Ramos (cell line): ENCODE results near the gene PLG.
"Not testable (repeated sequence)": the region's sequence is repeated elsewhere in the genome, so short reads cannot be mapped to it uniquely, and the experiment has no call there.

Experiments
- in situ Hi-C: fragments of 300-500 bp; cut with MboI; formaldehyde crosslinking; loops from one replicate; pipeline ENCODE4 v1.14.3; 2022; ENCODE audit warnings: low sequenced_read_pairs; ENCODE audit not compliant: unreplicated experiment

The PLG gene

DNA sequence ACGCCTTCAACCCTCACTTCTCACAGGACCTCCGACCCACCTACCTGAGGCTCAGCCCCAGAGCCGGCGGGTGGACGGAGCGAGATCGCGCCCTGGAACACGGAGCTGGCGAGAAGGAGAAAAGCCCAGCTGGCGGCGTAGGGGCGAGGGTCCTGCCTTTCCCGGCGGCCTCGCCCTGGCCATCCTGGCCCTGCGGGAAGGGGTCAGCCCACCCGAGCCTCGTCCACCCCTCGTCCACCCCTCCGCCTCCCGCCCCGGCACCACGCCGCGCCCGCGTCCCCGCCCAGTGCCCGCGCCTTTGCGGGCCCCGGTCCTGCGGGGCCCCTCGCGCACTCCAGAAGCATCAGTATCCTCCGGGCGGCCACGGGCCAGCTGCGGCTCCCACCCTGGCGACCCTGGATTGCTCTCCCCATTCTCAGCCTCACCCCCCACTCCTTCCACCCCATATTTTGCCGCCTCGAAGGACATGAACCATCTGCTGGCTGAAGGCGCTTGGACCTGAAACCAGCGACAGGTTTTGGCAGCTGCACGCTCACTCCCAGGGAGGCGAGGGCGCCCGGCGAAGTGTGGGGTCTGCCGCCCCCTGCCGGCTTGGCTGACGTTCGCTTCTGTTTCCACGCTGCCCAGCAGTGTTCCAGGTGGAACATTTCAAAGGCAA, 65.1 kb downstream of the PLG start:
- in situ Hi-C loops, result loop anchor here (5.0 kb wide), 1 partner anchor 35 kb away; no protein-coding TSS in a partner anchor

DNA sequence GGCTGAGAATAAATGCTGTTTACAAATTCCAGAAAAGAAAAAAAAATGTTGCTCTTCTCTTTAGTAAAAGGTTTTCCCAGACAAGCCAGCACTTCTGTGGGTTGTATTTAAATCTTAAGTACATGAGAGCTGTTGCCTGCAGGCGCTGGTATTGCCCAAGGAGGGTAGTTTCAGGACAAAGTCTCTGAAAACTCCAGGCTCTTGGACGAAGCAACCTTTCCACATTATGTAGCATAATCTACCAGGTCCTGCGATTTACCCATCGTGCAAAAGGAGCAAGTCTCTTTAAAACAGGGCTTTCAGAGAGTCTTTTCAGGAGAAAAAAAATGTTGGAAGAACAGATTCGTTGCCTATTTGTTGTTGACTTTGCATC, 65.6 kb downstream of the PLG start:
- in situ Hi-C loops, result loop anchor here (5.0 kb wide), 1 partner anchor 35 kb away; no protein-coding TSS in a partner anchor

DNA sequence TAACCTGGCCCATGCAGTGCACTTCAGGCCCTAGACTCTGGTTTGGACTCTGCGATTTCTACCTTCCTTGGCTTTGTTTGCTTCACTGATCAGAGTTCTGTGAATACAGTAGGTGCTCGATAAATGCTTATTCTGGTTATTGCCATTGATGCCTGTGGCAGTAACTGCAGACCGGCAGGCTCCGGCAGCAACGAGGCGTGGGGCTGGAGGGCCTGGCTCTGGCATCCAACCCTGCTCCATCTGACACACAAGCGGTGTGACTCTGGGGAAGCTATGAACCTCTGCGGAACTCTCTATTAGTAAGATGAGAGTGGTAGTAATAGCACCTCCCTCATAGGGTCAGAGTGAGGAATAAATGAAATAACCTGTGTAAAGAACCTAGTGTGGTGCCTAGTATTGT, 66.1 kb downstream of the PLG start:
- in situ Hi-C loops, result loop anchor here (5.0 kb wide), 1 partner anchor 36 kb away; no protein-coding TSS in a partner anchor

DNA sequence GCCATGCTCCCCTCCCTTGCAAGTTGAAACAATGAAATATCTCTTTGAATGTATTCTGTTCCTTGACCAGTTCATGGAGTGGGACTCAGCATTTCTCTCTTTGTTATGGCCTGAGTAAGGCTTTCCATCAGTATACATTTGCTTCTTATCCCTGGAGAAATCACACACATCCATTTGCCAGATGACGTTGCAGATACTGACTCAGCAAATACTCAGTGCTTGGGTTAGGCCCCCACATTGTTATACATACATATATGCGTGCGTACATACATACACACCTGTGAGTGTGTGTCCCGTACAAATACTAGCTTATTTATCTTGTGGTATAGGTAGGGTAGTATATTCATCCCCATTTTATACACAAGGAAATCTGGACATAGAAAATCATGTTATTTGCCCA, 72.4 kb downstream of the PLG start:
- in situ Hi-C loops, result no loop called here

DNA sequence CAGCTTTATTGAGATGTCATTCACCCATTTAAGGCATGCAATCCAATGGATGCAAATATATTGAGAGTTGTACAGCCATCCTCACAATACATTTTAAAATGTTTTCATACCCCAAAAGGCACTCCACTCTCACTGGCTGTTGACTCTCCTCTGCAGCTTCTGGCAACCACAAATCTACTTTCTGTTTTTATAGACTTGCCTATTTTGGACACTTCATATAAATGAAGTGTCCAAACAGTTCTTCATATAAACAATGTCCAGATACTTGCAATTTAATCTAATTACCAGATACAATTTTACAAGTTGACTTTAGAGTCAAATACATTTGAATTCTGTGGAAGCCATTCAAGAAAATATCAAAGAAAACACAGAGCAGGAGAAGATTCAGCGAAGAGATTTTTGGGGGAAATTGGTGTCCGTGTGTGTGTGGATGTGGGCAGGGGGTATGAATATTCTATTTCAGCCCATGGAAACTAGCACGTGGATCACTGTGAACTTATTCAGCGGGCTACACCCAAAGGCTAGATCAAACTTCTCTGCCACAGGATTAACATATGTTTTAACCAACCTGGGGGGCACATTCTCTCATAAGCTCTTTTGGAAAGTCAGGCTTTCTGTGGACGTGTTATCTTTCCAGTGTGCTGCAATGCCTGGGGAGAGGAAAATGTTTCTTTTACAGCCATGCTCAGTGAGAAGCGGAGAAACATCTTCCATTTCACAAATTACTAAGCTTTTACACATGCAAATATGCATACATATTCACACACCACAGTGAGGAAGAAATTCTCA, 73.9 kb downstream of the PLG start:
- in situ Hi-C loops, result no loop called here

DNA sequence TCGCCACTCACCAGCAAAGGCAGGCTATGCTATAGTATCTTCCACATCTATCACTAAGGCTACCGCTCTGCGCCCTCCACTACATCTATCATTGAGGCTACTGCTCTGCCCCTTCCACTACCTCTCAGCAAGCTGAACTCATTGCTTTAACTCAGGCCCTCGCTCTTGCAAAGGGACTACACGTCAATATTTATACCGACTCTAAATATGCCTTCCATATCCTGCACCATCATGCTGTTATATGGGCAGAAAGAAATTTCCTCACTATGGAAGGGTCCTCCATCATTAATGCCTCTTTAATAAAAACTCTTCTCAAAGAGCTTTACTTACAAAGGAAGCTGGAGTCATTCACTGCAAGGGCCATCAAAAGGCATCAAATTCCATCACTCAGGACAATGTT, 77.1 kb downstream of the PLG start:
- in situ Hi-C loops, result not testable (repeated sequence)

DNA sequence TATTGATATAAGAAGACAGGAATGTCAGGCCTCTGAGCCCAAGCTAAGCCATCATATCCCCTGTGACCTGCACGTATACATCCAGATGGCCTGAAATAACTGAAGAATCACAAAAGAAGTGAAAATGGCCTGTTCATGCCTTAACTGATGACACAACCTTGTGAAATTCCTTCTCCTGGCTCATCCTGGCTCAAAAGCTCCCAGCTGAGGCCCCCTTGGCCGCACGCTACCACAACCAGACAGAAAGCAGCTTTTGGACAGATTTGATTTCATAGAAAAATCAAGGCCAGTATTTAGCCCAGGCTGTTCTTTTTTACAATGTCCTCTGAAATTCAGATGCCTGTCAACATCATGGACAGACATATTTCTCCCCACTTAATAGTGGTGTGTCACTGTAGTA, 78.6 kb downstream of the PLG start:
- in situ Hi-C loops, result not testable (repeated sequence)

DNA sequence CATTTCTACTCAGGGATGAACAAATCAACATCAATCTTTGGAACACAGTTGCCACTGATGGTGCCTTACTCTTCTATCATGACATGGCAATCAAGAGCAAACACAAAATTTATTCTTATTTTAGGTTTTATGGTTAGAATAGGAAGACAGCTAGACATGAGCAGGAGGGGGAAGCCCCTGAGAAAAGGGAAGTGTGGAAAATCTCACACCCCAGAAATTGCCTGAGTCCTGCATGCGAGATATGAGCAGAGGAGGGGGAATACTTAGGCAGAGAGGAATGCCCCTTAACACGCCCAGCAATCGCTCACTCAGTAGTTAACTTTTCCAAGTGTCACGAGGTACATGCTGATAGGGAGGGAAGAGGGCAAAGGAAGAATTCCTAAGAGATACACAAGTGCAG, 79.3 kb downstream of the PLG start:
- in situ Hi-C loops, result no loop called here

DNA sequence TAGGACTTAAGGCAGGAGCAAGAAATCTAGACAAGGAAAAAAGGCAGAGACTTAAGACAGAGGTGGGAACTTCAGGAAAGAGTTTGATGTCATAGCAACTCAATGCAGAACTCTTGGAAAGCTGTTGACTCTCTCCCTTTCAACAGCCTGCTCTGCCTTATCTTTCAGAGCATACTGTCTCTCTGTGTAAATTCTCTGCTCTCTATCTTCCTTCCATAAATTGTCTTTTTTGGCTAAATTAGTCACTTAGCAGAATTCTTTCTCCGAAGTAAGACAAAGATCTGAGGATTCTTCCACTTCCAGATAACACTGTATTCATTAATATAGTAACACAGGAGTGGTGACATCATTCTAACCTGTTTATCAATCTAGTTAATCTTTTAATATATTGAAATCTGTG, 80.2 kb downstream of the PLG start:
- in situ Hi-C loops, result no loop called here

DNA sequence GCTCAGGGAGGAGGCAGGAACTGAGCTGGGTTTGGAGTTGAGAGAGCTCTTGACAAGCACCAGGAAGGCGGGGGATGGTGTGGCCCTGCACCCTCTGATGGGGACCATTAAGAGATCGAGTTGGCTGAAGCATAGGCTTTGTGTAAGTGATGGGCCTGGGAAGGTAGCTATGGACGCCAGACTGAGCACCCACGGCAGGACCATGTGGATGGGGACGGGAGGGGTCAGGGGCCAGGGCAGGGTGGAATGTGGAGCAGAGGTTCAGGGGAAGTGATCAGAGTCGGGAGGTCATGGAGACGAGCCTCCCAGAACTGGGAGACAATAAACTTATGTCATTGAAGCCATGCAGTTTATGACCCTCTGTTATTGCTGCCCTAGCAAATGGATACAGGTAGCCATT, 81.7 kb downstream of the PLG start:
- in situ Hi-C loops, result no loop called here

DNA sequence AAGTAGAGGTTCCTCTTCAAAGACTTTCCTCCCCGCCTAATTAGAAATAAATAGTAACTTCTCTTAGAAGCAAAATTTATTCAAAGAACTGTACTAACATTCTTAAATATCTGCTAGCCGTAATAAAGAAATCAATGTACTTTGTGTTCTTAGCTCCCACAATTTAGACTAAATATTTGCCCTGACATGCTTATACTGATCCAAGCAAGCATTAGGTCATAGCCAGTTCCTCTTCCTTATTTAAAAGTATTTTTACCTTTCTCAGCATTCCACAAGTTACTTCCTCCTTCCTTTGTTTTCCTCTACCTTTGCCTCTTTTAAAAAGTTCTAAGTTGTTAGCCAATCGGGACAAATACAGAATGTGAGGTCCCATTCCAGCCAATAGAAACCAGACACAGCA, 86.1 kb downstream of the PLG start:
- in situ Hi-C loops, result not testable (repeated sequence)

DNA sequence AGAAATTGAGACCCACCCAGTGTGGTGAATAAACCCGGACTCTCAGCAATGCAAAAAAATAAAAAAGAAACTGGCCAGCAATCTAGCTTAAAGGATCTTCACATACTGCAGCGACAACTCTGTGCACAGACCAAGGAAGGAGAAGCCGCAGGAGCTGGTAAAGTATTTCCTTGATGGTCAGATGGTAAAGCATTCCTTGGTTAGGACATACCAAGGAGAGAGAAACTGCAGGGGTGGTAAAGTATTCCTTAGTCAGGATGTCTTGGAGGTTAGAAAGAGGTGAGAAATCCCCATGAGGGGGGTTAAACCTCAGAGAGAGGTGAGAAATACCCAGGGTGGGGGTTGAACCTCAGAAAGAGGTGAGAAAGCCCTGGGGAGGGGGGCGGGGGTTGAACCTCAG, 86.8 kb downstream of the PLG start:
- in situ Hi-C loops, result no loop called here

DNA sequence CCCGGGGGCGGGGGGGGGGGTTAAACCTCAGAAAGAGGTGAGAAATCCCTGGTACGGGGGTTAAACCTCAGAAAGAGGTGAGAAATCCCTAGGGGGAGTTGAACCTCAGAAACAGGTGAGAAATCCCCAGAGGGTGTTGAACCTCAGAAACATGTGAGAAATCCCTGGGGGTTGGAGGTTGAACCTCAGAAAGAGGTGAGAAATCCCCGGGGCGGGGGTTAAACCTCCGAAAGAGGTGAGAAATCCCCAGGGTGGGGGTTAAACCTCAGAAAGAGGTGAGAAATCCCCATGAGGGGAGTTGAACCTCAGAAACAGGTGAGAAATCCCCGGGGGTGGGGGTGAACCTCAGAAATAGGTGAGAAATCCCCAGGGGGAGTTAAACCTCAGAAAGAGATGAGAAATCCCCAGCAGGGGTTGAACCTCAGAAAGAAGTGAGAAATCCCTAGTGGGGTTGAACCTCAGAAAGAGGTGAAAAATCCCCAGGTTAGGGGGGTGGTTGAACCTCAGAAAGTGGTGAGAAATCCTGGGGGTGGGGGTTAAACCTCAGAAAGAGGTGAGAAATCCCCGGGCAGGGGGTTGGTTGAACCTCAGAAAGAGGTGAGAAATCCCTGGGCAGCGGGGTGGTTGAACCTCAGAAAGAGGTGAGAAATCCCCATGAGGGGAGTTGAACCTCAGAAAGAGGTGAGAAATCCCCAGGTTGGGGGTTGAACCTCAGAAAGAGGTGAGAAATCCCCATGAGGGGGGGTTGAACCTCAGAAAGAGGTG, 87.4 kb downstream of the PLG start:
- in situ Hi-C loops, result no loop called here

DNA sequence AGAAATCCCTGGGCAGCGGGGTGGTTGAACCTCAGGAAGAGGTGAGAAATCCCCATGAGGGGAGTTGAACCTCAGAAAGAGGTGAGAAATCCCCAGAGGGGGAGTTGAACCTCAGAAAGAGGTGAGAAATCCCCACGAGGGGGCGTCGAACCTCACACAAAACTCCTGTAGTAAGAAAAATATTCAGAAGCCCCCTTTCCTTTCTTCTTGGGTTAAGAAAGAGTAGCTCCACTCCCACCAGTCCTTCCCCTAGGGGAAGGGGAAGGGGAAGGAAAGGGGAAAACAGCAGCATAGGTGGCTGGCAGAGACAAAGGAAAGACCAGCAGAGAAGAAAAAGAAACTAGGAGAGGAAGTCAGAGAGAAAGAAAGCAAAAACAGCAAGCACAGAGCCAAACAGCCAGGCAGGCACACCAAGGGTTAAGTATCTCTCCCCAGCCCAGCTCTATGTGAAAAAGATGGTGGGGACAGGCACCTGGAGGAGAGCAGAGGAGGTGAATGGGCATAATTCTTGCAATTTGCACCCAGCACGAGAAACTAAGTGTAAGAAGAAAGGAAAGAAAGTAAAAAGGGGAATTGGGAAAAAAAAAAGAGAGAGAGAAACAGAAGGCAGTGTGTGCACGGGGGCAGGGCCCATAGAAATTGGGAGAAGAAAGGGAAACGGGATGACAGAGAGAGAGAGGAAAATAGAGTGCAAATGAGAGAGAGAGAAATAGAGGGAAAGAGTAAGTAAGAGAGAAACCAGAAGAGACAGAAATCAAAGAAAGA, 88.2 kb downstream of the PLG start:
- in situ Hi-C loops, result no loop called here

DNA sequence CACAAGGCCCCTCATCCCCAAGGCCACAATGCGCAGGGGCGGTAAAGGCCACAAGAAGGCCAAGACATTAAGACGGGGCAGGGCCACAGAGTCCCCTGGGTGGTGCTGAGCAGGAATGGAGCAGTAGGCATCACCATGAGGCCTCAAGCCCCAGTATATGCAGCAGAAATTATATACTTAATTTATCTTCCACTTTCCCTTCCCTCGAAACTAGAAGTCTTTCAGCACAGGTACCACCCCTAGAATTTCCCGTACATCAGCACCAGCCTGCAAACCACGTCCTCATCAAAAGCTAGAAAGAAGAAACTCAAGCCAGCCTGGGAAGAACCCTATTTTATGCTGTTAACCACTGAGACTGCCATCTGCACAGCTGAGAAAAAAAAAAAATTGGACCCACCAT, 89.4 kb downstream of the PLG start:
- in situ Hi-C loops, result no loop called here

DNA sequence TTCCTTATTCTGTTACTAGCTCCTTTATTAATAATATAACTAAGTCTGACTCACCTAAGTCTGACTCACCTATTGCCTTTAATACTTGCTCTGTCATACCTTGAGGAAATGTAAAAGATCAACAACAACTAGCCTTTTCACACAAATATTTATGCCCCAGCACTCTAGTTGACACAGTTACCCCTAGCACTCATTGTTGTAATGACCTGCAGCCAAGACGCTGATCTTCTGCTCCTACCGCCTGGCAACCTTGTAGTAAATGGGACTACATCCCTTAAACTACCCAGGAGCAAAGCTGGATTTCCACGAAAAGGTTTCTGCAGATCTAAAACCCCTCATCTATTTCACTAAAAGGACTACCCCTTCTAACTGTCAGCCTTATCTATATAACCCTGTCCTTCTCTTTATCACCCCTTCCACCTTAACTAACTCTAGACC, 90.0 kb downstream of the PLG start:
- in situ Hi-C loops, result no loop called here

DNA sequence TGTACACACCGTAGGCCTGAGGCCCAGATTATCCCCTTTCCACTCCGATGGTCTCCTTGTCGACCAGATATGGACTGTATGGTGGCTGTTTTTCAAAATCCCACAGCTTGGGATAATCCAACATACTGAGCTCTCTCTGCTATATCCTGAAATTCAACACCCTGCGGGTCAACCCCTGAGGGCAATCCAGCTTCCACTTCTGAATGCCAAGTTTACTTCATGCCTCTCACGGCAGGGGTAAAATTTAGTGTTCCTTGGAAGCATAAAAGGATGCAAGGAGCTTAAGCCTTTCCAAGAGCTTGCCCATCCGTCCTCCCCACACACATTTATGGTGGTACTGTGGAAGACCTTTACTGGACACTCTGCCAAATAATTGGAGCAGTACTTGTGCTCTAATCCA, 90.7 kb downstream of the PLG start:
- in situ Hi-C loops, result no loop called here

DNA sequence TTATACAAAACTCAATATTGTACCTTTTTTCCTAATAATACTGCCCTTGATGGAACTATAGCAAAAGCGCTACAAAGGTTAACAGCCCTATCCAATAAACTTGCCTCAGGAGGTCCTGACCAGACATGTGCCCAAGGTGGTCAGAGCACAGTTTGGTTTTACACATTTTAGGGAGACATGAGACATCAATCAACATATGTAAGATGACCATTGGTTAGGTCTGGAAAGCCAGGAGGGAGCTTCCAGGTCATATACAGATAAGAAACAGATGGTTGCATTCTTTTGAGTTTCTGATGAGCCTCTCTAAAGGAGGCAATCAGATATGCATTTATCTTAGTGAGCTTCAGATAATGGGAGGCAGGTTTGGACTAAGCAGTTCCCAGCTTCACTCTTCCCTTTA, 91.6 kb downstream of the PLG start:
- in situ Hi-C loops, result no loop called here

DNA sequence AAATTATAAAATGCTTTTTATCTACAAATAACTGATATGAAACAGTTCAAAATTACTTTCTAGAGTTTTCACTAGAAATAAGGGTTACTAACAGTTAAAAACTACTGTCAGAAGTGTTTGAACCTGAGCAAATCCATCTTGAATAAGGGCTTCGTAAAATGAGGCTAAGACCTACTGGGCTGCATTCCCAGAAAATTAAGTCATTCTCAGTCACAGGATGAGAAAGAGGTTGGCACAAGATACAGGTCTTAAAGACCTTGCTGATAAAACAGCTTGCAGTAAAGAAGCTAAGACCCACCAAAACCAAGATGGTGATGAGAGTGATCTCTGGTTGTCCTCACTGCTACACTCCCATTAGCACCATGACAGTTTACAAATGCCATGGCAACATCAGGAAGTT, 93.7 kb downstream of the PLG start:
- in situ Hi-C loops, result no loop called here

DNA sequence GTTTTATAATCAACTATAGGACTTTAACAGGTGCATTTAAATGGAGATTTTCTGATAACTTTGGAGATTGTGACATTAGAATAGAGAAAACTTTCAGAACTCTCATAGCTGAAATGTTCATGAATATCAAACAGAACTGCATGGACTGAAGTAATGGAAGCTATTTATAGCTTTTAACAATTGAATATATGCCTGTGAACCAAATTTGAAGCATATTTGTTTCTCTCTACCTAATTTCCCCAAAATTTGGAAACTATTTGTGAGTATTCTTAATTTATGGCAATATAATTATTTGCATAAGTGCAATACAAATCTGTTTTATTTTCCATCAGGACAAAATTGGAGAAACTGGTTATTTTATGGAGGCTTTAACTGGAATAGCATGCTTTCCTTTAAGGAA, 96.6 kb downstream of the PLG start:
- in situ Hi-C loops, result no loop called here
